GM12878 (cell line): ENCODE data around the gene COL9A3. TPM values are rescaled to one million over a fixed set of nuclear protein-coding genes. Genes with fewer than 3 reads are reported as not detected.

Source experiments
- BMI1 ChIP-seq: fragments of 450-650 bp; IDR thresholded peaks from 2 replicates; pipeline ENCODE4 v1.6.1; 2016; ENCODE audit warnings: mild to moderate bottlenecking, moderate library complexity, borderline replicate concordance
- BRCA1 ChIP-seq: IDR thresholded peaks from 2 replicates; pipeline ENCODE4 v1.6.1; 2011; ENCODE audit warnings: low read depth, low read length, improper control_type of control experiment
- CEBPZ ChIP-seq: fragments of 150-350 bp; IDR thresholded peaks from 2 replicates; pipeline ENCODE4 v1.6.1; 2016; ENCODE audit warnings: low read depth, low read length
- CREB1 ChIP-seq: IDR thresholded peaks from 2 replicates; pipeline ENCODE4 v1.6.1; 2012; ENCODE audit warnings: low read depth, mild to moderate bottlenecking, inconsistent platforms
- IKZF1 ChIP-seq: fragments of 450-650 bp; conservative IDR thresholded peaks from 2 replicates; pipeline ENCODE4 v1.6.1; 2017; ENCODE audit warnings: antibody characterized with exemption, mild to moderate bottlenecking
- PML ChIP-seq: IDR thresholded peaks from 2 replicates; pipeline ENCODE4 v1.6.1; 2012; ENCODE audit warnings: low read length, inconsistent platforms
- PRDM15 ChIP-seq: fragments of 450-650 bp; formaldehyde crosslinking; IDR thresholded peaks from 2 replicates; pipeline ENCODE4 v1.4.0; 2020; ENCODE audit warnings: mild to moderate bottlenecking, moderate library complexity
- RELB ChIP-seq: fragments of 450-650 bp; IDR thresholded peaks from 2 replicates; pipeline ENCODE4 v1.6.1; 2017; ENCODE audit warnings: low read depth, mild to moderate bottlenecking, moderate library complexity
- SMC3 ChIP-seq: IDR thresholded peaks from 2 replicates; pipeline ENCODE4 v1.6.1; 2011; ENCODE audit warnings: low read length, improper control_type of control experiment, borderline replicate concordance
- TARDBP ChIP-seq: IDR thresholded peaks from 2 replicates; pipeline ENCODE4 v1.6.1; 2016; ENCODE audit warnings: borderline replicate concordance
- WRNIP1 ChIP-seq: IDR thresholded peaks from 2 replicates; pipeline ENCODE4 v1.6.1; 2011; ENCODE audit warnings: low read depth, low read length, improper control_type of control experiment, borderline replicate concordance
- polyA plus RNA-seq, 11 experiments: library from polyadenylated mRNA; depleted of rRNA in 4 of 11; unstranded in 6 of 11; stranded (reverse) in 5 of 11; fragments of >200 nt; fragmentation: Nextera tagmentation in 4 of 11; fragmentation: Illumina TruSeq in 1 of 11; extraction: Ambion mirVana in 4 of 11; extraction: Trizol in 1 of 11; gene quantifications; 1 replicate in 1 of 11; 2 replicates in 10 of 11; pipeline versions ENCODE4 v1.2.1 to v1.2.3, GENCODE V29; 2011 to 2016; ENCODE audit warnings: inconsistent platforms in 2 of 11, missing spikeins in 2 of 11, low read depth in 1 of 11
- total RNA-seq, 4 experiments: library from RNA; depleted of rRNA in 3 of 4; stranded (reverse); fragments of >200 nt in 3 of 4; fragmentation: Illumina TruSeq in 1 of 4; extraction: Trizol in 1 of 4; gene quantifications; 2 replicates each; pipeline versions ENCODE4 v1.2.1 to v1.2.3, GENCODE V29; 2013 to 2021

Gene COL9A3
- total and polyA plus RNA-seq, 10 of the 15 experiments (the other 5 are each of a cell fraction or from before 2014, with no cell fraction given), result 0.09 to 1.7 (median 0.63) TPM; not detected in 1

- TF ChIP-seq BMI1 (no peak), TARDBP (no peak), CEBPZ (no peak), PML (no peak), RELB (no peak), CREB1 (0 out of 2 replicates have a peak, but pooled peaks have one; percentile 19), SMC3 (peak; percentile 72), BRCA1 (no peak), PRDM15 (no peak), IKZF1 (peak; percentile 56), WRNIP1 (no peak)
- TF ChIP-seq, all 136 proteins: peak for 18
These were observed 25.3 kb upstream of the COL9A3 start (continued) for GRCh38 chr20:62791301-62792181.
